ENCODE data around the gene ABCB11. TPM values are rescaled to one million over a fixed set of nuclear protein-coding genes. Genes with fewer than 3 reads are reported as not detected.

Gene ABCB11
- total RNA-seq, 1 experiment from 2014 or later: 0.12 TPM

DNA sequence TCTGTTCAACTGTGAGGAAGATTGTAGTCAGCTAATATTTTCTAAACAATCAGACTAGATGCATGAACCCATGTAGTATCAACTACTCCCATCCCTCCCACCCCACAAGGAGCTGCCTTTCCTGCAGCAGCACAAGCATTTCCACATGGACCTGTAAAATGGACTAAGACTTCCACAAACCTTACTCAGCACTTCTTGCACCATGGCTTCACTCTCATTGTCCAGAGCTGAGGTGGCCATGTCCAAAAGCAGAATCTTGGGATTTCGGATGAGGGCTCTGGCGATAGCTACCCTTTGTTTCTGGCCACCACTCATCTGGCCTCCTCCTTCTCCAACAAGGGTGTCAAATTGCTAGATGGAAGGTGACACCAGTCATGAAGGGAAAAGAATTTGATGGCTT is 61.3 kb downstream of the ABCB11 start:
- no peak for TF ChIP-seq ELF1 (IDR thresholded peaks at IDR 0.05; ENCODE audit: borderline replicate concordance, low read depth)
- TF ChIP-seq, protein P1, sequence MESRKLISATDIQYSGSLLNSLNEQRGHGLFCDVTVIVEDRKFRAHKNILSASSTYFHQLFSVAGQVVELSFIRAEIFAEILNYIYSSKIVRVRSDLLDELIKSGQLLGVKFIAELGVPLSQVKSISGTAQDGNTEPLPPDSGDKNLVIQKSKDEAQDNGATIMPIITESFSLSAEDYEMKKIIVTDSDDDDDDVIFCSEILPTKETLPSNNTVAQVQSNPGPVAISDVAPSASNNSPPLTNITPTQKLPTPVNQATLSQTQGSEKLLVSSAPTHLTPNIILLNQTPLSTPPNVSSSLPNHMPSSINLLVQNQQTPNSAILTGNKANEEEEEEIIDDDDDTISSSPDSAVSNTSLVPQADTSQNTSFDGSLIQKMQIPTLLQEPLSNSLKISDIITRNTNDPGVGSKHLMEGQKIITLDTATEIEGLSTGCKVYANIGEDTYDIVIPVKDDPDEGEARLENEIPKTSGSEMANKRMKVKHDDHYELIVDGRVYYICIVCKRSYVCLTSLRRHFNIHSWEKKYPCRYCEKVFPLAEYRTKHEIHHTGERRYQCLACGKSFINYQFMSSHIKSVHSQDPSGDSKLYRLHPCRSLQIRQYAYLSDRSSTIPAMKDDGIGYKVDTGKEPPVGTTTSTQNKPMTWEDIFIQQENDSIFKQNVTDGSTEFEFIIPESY (IDR thresholded peaks at IDR 0.05; ENCODE audit: extremely low read depth, insufficient replicate concordance, low read length): no peak
- TF ChIP-seq CEBPB (IDR thresholded peaks at IDR 0.05; ENCODE audit: low read depth): no peak
- Histone ChIP-seq H3K36me3 (ENCODE audit: control insufficient read depth in 1 of 2, insufficient read depth in 2 of 2, low read length in 2 of 2) (no peaks in the 10 kb centered on the region), H3K4me1 (ENCODE audit: control insufficient read depth in 1 of 2, insufficient read depth in 2 of 2, low read length in 2 of 2) (no peaks in the 10 kb centered on the region), H4K20me1 (ENCODE audit: insufficient read depth) (no peaks in the 10 kb centered on the region), H3K4me2 (ENCODE audit: low read length) (no peak overlapping the region), H3K27ac (ENCODE audit: low read depth, low read length) (no peak overlapping the region), H3K27me3 (ENCODE audit: insufficient read depth, low read length) (no peaks in the 10 kb centered on the region), H2AFZ (ENCODE audit: low read depth, low read length, poor library complexity, severe bottlenecking) (no peak overlapping the region), H3K9ac (ENCODE audit: low read length) (no peak overlapping the region), H3K9me2 (ENCODE audit: insufficient read depth) (no peaks in the 10 kb centered on the region), H3K4me3 (replicated peaks in 1 of 2; ENCODE audit: low read depth in 1 of 2, low read length in 2 of 2) (no peak overlapping the region), H3K79me2 (ENCODE audit: insufficient read depth, low read length) (no peaks in the 10 kb centered on the region), H3K9me3 (ENCODE audit: control insufficient read depth in 1 of 2, insufficient read depth in 1 of 2, low read depth in 1 of 2, low read length in 2 of 2) (no peaks in the 10 kb centered on the region)
- DNase-seq (ENCODE audit: low read depth, low spot score) (no peak), ATAC-seq (no peak)
- ChIA-PET POLR2A (no interaction called here), CTCF (interaction anchor here (0.9 to 1.6 kb wide), 3 partner anchors 9 to 162 kb away, joined by 3 read pairs; no protein-coding TSS in a partner anchor), RAD21 (ENCODE audit: low non-redundant PET in 1 of 2, low total read pairs in 2 of 2, uncharacterized antibody in 2 of 2, unreplicated experiment in 2 of 2) (no interaction called here)
- intact Hi-C loops (cut with micrococcal nuclease): no loop called here
- BruUV-seq (replicated peaks): no TSS peak

DNA sequence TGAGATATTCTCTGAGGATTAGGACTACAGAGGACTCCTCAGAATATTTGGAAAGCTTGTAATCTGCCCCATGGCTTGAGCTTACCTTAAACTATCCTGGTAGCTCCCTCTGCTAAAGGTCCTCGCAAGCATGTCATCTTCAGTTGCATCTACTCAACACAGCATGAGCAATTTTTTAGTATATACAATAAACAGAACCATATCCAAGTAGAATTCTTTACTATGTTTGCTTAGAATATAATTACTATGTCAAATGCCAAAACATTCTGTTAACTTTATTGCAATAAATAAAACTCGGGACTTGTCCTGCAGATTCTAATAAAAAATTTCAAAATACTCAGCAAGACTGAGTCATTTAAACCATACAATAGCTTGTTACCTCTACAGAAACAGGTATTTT is 62.8 kb downstream of the ABCB11 start:
- ChIA-PET CTCF (interaction anchor here (0.6 to 1.2 kb wide), 2 partner anchors 164 to 484 kb away, joined by 3 read pairs; no protein-coding TSS in a partner anchor), POLR2A (no interaction called here), RAD21 (ENCODE audit: low non-redundant PET in 1 of 2, low total read pairs in 2 of 2, uncharacterized antibody in 2 of 2, unreplicated experiment in 2 of 2) (no interaction called here)
- Histone ChIP-seq H3K27me3 (ENCODE audit: insufficient read depth, low read length) (no peaks in the 10 kb centered on the region), H3K79me2 (ENCODE audit: insufficient read depth, low read length) (no peaks in the 10 kb centered on the region), H3K4me2 (ENCODE audit: low read length) (no peak overlapping the region), H3K27ac (ENCODE audit: low read depth, low read length) (no peak overlapping the region), H3K9me2 (ENCODE audit: insufficient read depth) (no peaks in the 10 kb centered on the region), H2AFZ (ENCODE audit: low read depth, low read length, poor library complexity, severe bottlenecking) (no peak overlapping the region), H3K4me1 (ENCODE audit: control insufficient read depth in 1 of 2, insufficient read depth in 2 of 2, low read length in 2 of 2) (no peaks in the 10 kb centered on the region), H3K9me3 (ENCODE audit: control insufficient read depth in 1 of 2, insufficient read depth in 1 of 2, low read depth in 1 of 2, low read length in 2 of 2) (no peaks in the 10 kb centered on the region), H3K9ac (ENCODE audit: low read length) (no peak overlapping the region), H3K36me3 (ENCODE audit: control insufficient read depth in 1 of 2, insufficient read depth in 2 of 2, low read length in 2 of 2) (no peaks in the 10 kb centered on the region), H3K4me3 (replicated peaks in 1 of 2; ENCODE audit: low read depth in 1 of 2, low read length in 2 of 2) (no peak overlapping the region), H4K20me1 (ENCODE audit: insufficient read depth) (no peaks in the 10 kb centered on the region)
- intact Hi-C loops (cut with micrococcal nuclease): no loop called here
- no peak for ATAC-seq
- DNase-seq (ENCODE audit: low read depth, low spot score): no peak
- BruUV-seq (replicated peaks): no TSS peak
- TF ChIP-seq ZNF274 (IDR thresholded peaks at IDR 0.05; ENCODE audit: low read depth, low read length): no peak
- no peak for TF ChIP-seq SP1 (IDR thresholded peaks at IDR 0.05; ENCODE audit: low read depth)
- TF ChIP-seq, protein P1 (IDR thresholded peaks at IDR 0.05; ENCODE audit: extremely low read depth, insufficient replicate concordance, low read length): no peak
- TF ChIP-seq, protein P2, sequence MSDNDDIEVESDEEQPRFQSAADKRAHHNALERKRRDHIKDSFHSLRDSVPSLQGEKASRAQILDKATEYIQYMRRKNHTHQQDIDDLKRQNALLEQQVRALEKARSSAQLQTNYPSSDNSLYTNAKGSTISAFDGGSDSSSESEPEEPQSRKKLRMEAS (IDR thresholded peaks at IDR 0.05): no peak
- TF ChIP-seq POLR2A (IDR thresholded peaks at IDR 0.05; ENCODE audit: borderline replicate concordance, extremely low read depth, insufficient read depth, insufficient read length): no peak
- no peak for TF ChIP-seq SIN3A (IDR thresholded peaks at IDR 0.05; ENCODE audit: low read depth)
- TF ChIP-seq, protein P3, sequence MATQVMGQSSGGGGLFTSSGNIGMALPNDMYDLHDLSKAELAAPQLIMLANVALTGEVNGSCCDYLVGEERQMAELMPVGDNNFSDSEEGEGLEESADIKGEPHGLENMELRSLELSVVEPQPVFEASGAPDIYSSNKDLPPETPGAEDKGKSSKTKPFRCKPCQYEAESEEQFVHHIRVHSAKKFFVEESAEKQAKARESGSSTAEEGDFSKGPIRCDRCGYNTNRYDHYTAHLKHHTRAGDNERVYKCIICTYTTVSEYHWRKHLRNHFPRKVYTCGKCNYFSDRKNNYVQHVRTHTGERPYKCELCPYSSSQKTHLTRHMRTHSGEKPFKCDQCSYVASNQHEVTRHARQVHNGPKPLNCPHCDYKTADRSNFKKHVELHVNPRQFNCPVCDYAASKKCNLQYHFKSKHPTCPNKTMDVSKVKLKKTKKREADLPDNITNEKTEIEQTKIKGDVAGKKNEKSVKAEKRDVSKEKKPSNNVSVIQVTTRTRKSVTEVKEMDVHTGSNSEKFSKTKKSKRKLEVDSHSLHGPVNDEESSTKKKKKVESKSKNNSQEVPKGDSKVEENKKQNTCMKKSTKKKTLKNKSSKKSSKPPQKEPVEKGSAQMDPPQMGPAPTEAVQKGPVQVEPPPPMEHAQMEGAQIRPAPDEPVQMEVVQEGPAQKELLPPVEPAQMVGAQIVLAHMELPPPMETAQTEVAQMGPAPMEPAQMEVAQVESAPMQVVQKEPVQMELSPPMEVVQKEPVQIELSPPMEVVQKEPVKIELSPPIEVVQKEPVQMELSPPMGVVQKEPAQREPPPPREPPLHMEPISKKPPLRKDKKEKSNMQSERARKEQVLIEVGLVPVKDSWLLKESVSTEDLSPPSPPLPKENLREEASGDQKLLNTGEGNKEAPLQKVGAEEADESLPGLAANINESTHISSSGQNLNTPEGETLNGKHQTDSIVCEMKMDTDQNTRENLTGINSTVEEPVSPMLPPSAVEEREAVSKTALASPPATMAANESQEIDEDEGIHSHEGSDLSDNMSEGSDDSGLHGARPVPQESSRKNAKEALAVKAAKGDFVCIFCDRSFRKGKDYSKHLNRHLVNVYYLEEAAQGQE (IDR thresholded peaks at IDR 0.05; ENCODE audit: low read depth): no peak

All from HCT116 (cell line).